ENCODE data around the gene ID2. TPM values are rescaled to one million over a fixed set of nuclear protein-coding genes. Genes with fewer than 3 reads are reported as not detected.
A peak's percentile ranks its signal among the peaks of the same experiment; 100 is the strongest.

The ID2 gene
- total and polyA plus RNA-seq, 2 of the 13 experiments (the other 11 are each of a cell fraction or from before 2014, with no cell fraction given) = 214 to 719 TPM

- peak; percentile 51; the same call in 1 of the 2 replicates for TF ChIP-seq ZNF691 (CRISPR knock-in tag; IDR thresholded peaks at IDR 0.05; ENCODE audit: borderline replicate concordance, low read depth)
- peak; percentile 88 for TF ChIP-seq ARID4A (CRISPR knock-in tag; IDR thresholded peaks at IDR 0.05; ENCODE audit: borderline replicate concordance)
- TF ChIP-seq ZNF142 (CRISPR knock-in tag; IDR thresholded peaks at IDR 0.05) = no peak; the same call in none of the 2 replicates
- TF ChIP-seq STAT6 (CRISPR knock-in tag; IDR thresholded peaks at IDR 0.05; ENCODE audit: borderline replicate concordance) = no peak
- TF ChIP-seq ZNF558 (CRISPR knock-in tag; IDR thresholded peaks at IDR 0.05; ENCODE audit: borderline replicate concordance) = peak; percentile 70; the same call in 1 of the 2 replicates
- TF ChIP-seq MXD3 (CRISPR knock-in tag; IDR thresholded peaks at IDR 0.05) = peak; percentile 79
- no peak; the same call in 1 of the 2 replicates for TF ChIP-seq TOPORS (CRISPR knock-in tag; IDR thresholded peaks at IDR 0.05)
- peak; percentile 53; the same call in 1 of the 2 replicates for TF ChIP-seq HNF4G (IDR thresholded peaks at IDR 0.05; ENCODE audit: borderline replicate concordance, low read depth, low read length)
- 0 out of 2 replicates have a peak, but pooled peaks have one; percentile 12 for TF ChIP-seq HNF4G (CRISPR knock-in tag; IDR thresholded peaks at IDR 0.05; ENCODE audit: borderline replicate concordance, low read depth)
- TF ChIP-seq ZNF275 (CRISPR knock-in tag; IDR thresholded peaks at IDR 0.05; ENCODE audit: borderline replicate concordance) = no peak
Observed at GRCh38 chr2:8678731-8679566, 2.9 kb upstream of the ID2 start (continued).

All from HepG2 (cell line).